ENCODE data around the gene PROK1. TPM values are rescaled to one million over a fixed set of nuclear protein-coding genes. Genes with fewer than 3 reads are reported as not detected.
A peak's percentile ranks its signal among the peaks of the same experiment; 100 is the strongest.
"Not testable (repeated sequence)": the region's sequence is repeated elsewhere in the genome, so short reads cannot be mapped to it uniquely, and the experiment has no call there.

The PROK1 gene
- total RNA-seq, 2 experiments from 2014 or later, result not detected

GRCh38 chr1:110433803-110434202 lies 17.1 kb upstream of the PROK1 start:
- POLR2A ChIA-PET, result no interaction called here
- intact Hi-C loops (cut with micrococcal nuclease; ENCODE audit: unreplicated experiment), result no loop called here
- Histone ChIP-seq H3K4me1 (ENCODE audit: insufficient read depth, low read length, poor library complexity, severe bottlenecking) (peaks cover 12% of the 10 kb centered on the region), H3K27ac (ENCODE audit: low read depth, low read length, poor library complexity, severe bottlenecking) (no peak overlapping the region), H3K79me2 (ENCODE audit: insufficient read depth, low read depth, low read length) (no peaks in the 10 kb centered on the region), H4K20me1 (ENCODE audit: insufficient read depth, low read length) (no peaks in the 10 kb centered on the region), H3K4me2 (ENCODE audit: low read length) (no peak overlapping the region), H3K36me3 (ENCODE audit: insufficient read depth, low read length) (no peaks in the 10 kb centered on the region), H3K9me3 (ENCODE audit: low read length) (no peaks in the 10 kb centered on the region), H3K9me2 (ENCODE audit: insufficient read depth, low read length) (no peaks in the 10 kb centered on the region), H2AFZ (ENCODE audit: low read length) (no peak overlapping the region), H3K4me3 (ENCODE audit: low read depth, low read length, poor library complexity, severe bottlenecking) (no peak overlapping the region)
- no peak for TF ChIP-seq EZH2phosphoT487 (IDR thresholded peaks at IDR 0.05; ENCODE audit: borderline replicate concordance, low read depth, low read length)
- peak; percentile 23; the same call in 1 of the 2 replicates for TF ChIP-seq CTCF (conservative IDR thresholded peaks at IDR 0.05; ENCODE audit: low read length)
- CTCF ChIA-PET (ENCODE audit: unreplicated experiment), result no interaction called here
- DNase-seq (ENCODE audit: low spot score), result peak; percentile 34
- no TSS peak for BruUV-seq (replicated peaks)

- no peaks in the 10 kb centered on the region for H3K36me3 ChIP-seq (ENCODE audit: insufficient read depth, low read length)
- no peak overlapping the region for H2AFZ ChIP-seq (ENCODE audit: low read length)
- DNase-seq (ENCODE audit: low spot score), result no peak
- no peak for TF ChIP-seq EZH2phosphoT487 (IDR thresholded peaks at IDR 0.05; ENCODE audit: borderline replicate concordance, low read depth, low read length)
- no peak for TF ChIP-seq CTCF (conservative IDR thresholded peaks at IDR 0.05; ENCODE audit: low read length)
- intact Hi-C loops (cut with micrococcal nuclease; ENCODE audit: unreplicated experiment), result no loop called here
- POLR2A ChIA-PET, result interaction anchor here (0.7 kb wide), 1 partner anchor 225 kb away, joined by 4 read pairs; the partner anchor contains the start of gene KCNC4
- peaks cover 12% of the 10 kb centered on the region for H3K4me1 ChIP-seq (ENCODE audit: insufficient read depth, low read length, poor library complexity, severe bottlenecking)
- no peaks in the 10 kb centered on the region for H3K9me3 ChIP-seq (ENCODE audit: low read length)
- BruUV-seq (replicated peaks), result no TSS peak
- CTCF ChIA-PET (ENCODE audit: unreplicated experiment), result no interaction called here
- no peak overlapping the region for H3K4me3 ChIP-seq (ENCODE audit: low read depth, low read length, poor library complexity, severe bottlenecking)
- H3K9me2 ChIP-seq (ENCODE audit: insufficient read depth, low read length), result no peaks in the 10 kb centered on the region
- no peaks in the 10 kb centered on the region for H4K20me1 ChIP-seq (ENCODE audit: insufficient read depth, low read length)
- H3K4me2 ChIP-seq (ENCODE audit: low read length), result no peak overlapping the region
- H3K27ac ChIP-seq (ENCODE audit: low read depth, low read length, poor library complexity, severe bottlenecking), result no peak overlapping the region
- H3K79me2 ChIP-seq (ENCODE audit: insufficient read depth, low read depth, low read length), result no peaks in the 10 kb centered on the region
These were observed 16.0 kb upstream of the PROK1 start for GRCh38 chr1:110434946-110435345.

DNA sequence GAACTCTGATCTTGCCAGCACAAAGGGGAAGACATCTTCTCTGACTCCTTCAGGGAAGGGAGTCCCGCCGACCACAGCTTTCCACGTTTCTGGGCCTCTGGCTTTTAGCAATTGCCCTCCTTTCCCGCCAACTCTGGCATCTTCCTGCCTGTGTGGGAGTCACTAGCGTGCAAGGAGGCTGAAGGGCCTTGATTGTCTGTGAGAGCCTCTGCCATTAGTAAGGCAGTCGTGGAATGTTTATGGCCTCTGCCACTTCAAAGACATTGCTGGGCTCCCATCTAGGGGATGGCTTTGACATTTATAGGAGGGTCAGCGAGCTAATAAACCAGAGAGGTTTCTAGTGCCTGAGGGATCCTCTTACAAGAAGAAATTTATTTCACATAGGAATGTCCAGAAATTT lies 14.3 kb upstream of the PROK1 start:
- CTCF ChIA-PET (ENCODE audit: unreplicated experiment), result interaction anchor here (0.6 kb wide), 1 partner anchor 98 kb away, joined by 3 read pairs; no protein-coding TSS in a partner anchor
- no peak overlapping the region for H2AFZ ChIP-seq (ENCODE audit: low read length)

DNA sequence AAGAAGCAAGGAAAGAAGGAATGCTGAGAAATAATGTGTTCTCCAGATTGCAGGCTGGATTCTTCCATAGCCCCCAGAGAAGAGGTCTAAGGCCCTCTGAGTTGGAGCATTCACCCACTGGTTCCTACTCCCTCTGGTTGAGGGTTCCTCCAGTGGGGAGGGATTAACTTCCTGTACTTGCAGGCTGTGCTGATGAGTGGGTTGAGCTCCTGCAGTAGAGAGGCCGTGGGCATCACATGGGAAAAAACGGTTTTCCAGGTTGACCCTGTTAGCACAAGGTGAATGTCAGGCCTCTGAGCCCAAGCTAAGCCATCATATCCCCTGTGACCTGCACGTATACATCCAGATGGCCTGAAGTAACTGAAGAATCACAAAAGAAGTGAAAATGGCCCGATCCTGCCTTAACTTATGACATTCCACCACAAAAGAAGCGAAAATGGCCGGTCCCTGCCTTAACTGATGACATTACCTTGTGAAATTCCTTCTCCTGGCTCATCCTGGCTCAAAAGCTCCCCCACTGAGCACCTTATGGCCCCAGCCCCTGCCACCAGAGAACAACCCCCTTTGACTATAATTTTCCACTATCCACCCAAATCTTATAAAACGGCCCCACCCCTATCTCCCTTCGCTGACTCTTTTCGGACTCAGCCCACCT lies 13.2 kb upstream of the PROK1 start:
- H3K36me3 ChIP-seq (ENCODE audit: insufficient read depth, low read length); CTCF ChIA-PET (ENCODE audit: unreplicated experiment); H4K20me1 ChIP-seq (ENCODE audit: insufficient read depth, low read length); BruUV-seq (replicated peaks); H3K27ac ChIP-seq (ENCODE audit: low read depth, low read length, poor library complexity, severe bottlenecking); H2AFZ ChIP-seq (ENCODE audit: low read length); H3K9me3 ChIP-seq (ENCODE audit: low read length); H3K4me3 ChIP-seq (ENCODE audit: low read depth, low read length, poor library complexity, severe bottlenecking); POLR2A ChIA-PET; intact Hi-C loops (cut with micrococcal nuclease; ENCODE audit: unreplicated experiment); DNase-seq (ENCODE audit: low spot score); H3K79me2 ChIP-seq (ENCODE audit: insufficient read depth, low read depth, low read length); H3K4me2 ChIP-seq (ENCODE audit: low read length); H3K4me1 ChIP-seq (ENCODE audit: insufficient read depth, low read length, poor library complexity, severe bottlenecking); H3K9me2 ChIP-seq (ENCODE audit: insufficient read depth, low read length): not testable (repeated sequence)

More for the DNA sequence above, 14.3 kb upstream of the PROK1 start:
- H3K4me3 ChIP-seq (ENCODE audit: low read depth, low read length, poor library complexity, severe bottlenecking), result no peak overlapping the region
- no TSS peak for BruUV-seq (replicated peaks)
- intact Hi-C loops (cut with micrococcal nuclease; ENCODE audit: unreplicated experiment), result no loop called here
- no peaks in the 10 kb centered on the region for H3K36me3 ChIP-seq (ENCODE audit: insufficient read depth, low read length)
- H3K79me2 ChIP-seq (ENCODE audit: insufficient read depth, low read depth, low read length), result no peaks in the 10 kb centered on the region
- H3K27ac ChIP-seq (ENCODE audit: low read depth, low read length, poor library complexity, severe bottlenecking), result no peak overlapping the region
- H3K9me2 ChIP-seq (ENCODE audit: insufficient read depth, low read length), result no peaks in the 10 kb centered on the region
- TF ChIP-seq EZH2phosphoT487 (IDR thresholded peaks at IDR 0.05; ENCODE audit: borderline replicate concordance, low read depth, low read length), result no peak
- TF ChIP-seq CTCF (conservative IDR thresholded peaks at IDR 0.05; ENCODE audit: low read length), result no peak
- no peak overlapping the region for H3K4me2 ChIP-seq (ENCODE audit: low read length)
- DNase-seq (ENCODE audit: low spot score), result no peak
- POLR2A ChIA-PET, result no interaction called here
- no peaks in the 10 kb centered on the region for H4K20me1 ChIP-seq (ENCODE audit: insufficient read depth, low read length)
- H3K4me1 ChIP-seq (ENCODE audit: insufficient read depth, low read length, poor library complexity, severe bottlenecking), result peaks cover 3% of the 10 kb centered on the region
- no peaks in the 10 kb centered on the region for H3K9me3 ChIP-seq (ENCODE audit: low read length)

Data from OCI-LY7 (cell line).